IPS-18a (cell line): ENCODE results near the gene HCFC1R1.

Source experiments
- H3K27ac ChIP-seq: one replicate; pipeline ENCODE4 v1.5.1; 2013; ENCODE audit warnings: low read length
- H3K27me3 ChIP-seq: one replicate; pipeline ENCODE4 v1.6.1; 2013; ENCODE audit warnings: mild to moderate bottlenecking, low read length; ENCODE audit not compliant: control insufficient read depth, insufficient read depth
- H3K36me3 ChIP-seq: one replicate; pipeline ENCODE4 v1.6.1; 2013; ENCODE audit warnings: low read depth, low read length; ENCODE audit not compliant: control insufficient read depth
- H3K4me1 ChIP-seq: one replicate; pipeline ENCODE4 v1.6.1; 2013; ENCODE audit warnings: low read depth, low read length; ENCODE audit not compliant: control insufficient read depth
- H3K4me3 ChIP-seq: one replicate; pipeline ENCODE4 v1.5.1; 2013; ENCODE audit warnings: low read length
- H3K9ac ChIP-seq: one replicate; pipeline ENCODE4 v1.6.1; 2013; ENCODE audit warnings: mild to moderate bottlenecking, low read length, moderate library complexity
- H3K9me3 ChIP-seq: one replicate; pipeline ENCODE4 v1.6.1; 2013; ENCODE audit warnings: low read depth, low read length; ENCODE audit not compliant: control insufficient read depth

Gene HCFC1R1

DNA sequence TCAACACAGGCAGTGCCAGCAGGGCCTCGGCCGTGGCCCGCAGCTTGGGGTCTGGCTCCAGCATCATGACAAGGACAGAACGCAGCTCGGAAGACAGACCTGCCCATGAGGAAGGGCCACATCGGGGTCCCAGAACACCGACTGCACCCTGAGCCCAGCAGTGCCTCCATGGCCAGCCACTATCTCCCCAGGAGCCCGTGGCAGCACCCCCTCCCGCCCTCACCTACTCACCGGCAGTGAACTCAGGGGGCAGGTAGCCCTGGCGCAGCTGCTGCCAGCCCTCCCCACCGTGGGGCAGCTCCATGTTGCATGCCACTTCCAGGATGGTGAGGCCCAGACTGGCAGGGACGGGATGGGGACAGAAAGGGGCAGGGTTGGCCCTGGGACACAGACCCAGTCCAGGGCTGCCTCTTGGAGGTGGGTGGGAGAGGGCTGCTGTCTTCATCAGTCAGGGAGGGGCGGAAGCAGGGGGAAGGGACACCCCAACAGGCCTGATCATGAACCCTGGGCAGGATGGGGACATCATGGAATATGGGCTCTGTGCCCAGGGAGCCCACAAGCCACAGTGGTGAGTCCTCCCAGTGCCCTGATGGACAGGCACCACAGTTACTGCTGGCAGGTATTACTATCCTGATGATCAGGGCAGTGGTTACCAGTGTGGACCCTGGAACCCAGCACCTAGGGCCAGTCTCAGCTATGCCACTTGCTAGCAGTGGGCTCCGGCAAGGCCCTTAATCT lies 49.3 kb downstream of the HCFC1R1 start:
- Histone ChIP-seq H3K4me1 (no peaks in the 10 kb centered on the region), H3K9ac (no peak overlapping the region), H3K4me3 (no peak overlapping the region), H3K36me3 (peaks cover 14% of the 10 kb centered on the region), H3K9me3 (no peaks in the 10 kb centered on the region), H3K27ac (no peak overlapping the region), H3K27me3 (no peaks in the 10 kb centered on the region)

DNA sequence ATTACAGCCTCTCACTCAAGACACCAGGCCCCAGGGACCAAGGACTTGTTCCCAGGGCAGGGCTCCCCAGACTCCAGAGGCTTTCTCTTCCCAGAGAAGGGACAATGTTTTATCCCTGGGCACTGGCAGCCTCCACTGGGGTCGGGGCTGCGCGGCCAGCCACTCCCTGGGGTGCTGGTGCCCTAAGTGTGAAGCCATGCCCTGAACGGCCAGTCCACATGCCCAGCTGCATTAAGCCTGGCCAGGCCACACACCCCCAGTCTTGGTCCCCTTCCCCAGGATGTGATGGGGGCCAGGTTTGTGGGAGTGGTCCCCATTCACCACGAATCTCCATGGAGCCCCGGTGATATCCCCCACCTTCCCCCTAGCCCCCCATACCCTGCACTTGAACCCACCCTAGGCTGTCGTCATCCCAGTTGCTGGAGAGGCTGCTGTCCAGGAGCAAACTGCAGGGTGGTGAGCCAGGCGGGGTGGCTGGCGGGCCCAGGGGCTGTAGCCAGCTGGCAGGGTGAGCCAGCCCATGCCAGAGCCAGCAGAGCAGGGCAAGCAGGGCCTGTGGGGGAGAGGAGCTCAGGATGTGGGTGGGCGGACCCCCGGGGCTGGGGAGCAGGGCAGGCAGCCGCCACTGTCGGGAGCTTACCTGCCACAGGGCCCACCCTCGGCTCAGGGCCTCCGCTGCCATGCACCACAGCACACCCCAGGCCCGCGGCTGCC lies 50.0 kb downstream of the HCFC1R1 start:
- no peaks in the 10 kb centered on the region for H3K4me1 ChIP-seq
- no peaks in the 10 kb centered on the region for H3K27me3 ChIP-seq
- H3K9me3 ChIP-seq: no peaks in the 10 kb centered on the region
- H3K36me3 ChIP-seq: peaks cover 14% of the 10 kb centered on the region
- no peak overlapping the region for H3K4me3 ChIP-seq
- no peak overlapping the region for H3K9ac ChIP-seq
- H3K27ac ChIP-seq: no peak overlapping the region

DNA sequence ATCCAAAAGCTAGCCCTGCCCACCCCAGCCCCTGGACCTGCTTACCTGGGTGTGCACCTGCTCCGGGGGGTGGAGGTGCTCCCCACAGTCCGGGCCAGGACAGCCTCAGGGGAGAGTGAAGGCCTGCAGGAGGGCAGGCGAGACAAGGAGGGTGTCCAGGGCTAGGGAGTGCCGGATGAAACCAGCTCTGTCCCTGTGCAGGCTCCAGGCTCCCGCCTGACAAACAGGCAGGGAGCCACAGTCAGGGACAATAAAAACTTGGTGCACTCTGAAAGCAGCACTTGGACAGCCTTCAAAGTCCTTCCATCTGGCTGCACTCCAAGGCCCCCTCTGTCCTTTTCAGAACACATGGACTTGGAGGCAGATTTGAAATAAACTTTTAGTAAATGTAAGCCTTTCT lies 50.6 kb downstream of the HCFC1R1 start:
- H3K4me3 ChIP-seq: no peak overlapping the region
- H3K4me1 ChIP-seq: peaks cover 6% of the 10 kb centered on the region
- H3K9me3 ChIP-seq: no peaks in the 10 kb centered on the region
- H3K27me3 ChIP-seq: peaks cover 5% of the 10 kb centered on the region
- H3K9ac ChIP-seq: no peak overlapping the region
- peaks cover 14% of the 10 kb centered on the region for H3K36me3 ChIP-seq
- no peak overlapping the region for H3K27ac ChIP-seq
